Activated CD4-positive, alpha-beta T cell treated with anti-CD3 and anti-CD28 coated beads, Interleukin-2, amount 10 ng/mL, durations not matched to agents 24 days and 14 days (primary cell): ENCODE measurements around the gene FNDC3A. TPM values are rescaled to one million over a fixed set of nuclear protein-coding genes. Genes with fewer than 3 reads are reported as not detected.

Experiments used
- DNase-seq: peaks from one replicate; pipeline ENCODE4 v3.0.0; 2022
- H3K27ac Mint-ChIP-seq: one replicate; pipeline ENCODE4 v1.8.0; 2022; ENCODE audit warnings: mild to moderate bottlenecking, mixed read lengths
- H3K27me3 Mint-ChIP-seq: one replicate; pipeline ENCODE4 v1.8.0; 2022; ENCODE audit warnings: mixed read lengths
- H3K36me3 Mint-ChIP-seq: one replicate; pipeline ENCODE4 v1.8.0; 2022; ENCODE audit warnings: low read depth, mild to moderate bottlenecking, mixed read lengths
- H3K4me1 Mint-ChIP-seq: one replicate; pipeline ENCODE4 v1.8.0; 2021; ENCODE audit warnings: mixed read lengths
- H3K4me3 Mint-ChIP-seq: one replicate; pipeline ENCODE4 v1.8.0; 2022; ENCODE audit warnings: mild to moderate bottlenecking, moderate library complexity, mixed read lengths
- H3K9me3 Mint-ChIP-seq: one replicate; pipeline ENCODE4 v1.8.0; 2021; ENCODE audit warnings: mixed read lengths
- intact Hi-C: fragments of 100-400 bp; cut with micrococcal nuclease; formaldehyde crosslinking; loops from one replicate; pipeline ENCODE4 v1.15.1; 2023
- total RNA-seq: library from RNA; stranded (reverse); gene quantifications from 2 replicates; pipeline ENCODE4 v1.2.3, GENCODE V29; 2022

FNDC3A gene
- total RNA-seq, 1 donor from 2014 or later = 23.5 TPM

DNA sequence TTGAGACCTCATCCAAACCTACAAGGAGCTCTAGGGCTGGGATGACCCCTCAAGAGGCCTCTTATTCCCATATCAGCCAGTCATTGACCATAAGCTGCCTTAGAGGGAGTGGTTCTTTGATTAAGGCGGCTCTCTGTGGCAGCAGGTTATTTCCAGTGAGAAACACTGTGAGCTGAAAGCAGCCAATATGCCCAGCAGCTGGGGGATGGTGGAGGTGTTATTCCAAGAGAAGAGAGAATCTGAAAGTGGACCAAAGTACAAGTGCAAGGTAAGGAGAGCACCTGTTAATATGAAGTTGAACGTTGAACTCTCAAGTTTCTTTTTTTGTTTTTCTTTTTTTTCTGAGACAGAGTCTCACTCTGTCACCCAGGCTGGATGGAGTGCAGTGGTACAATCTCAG lies 20.2 kb upstream of the FNDC3A start:
- intact Hi-C loops = no loop called here
- Mint-ChIP-seq H3K4me1 (no peaks in the 10 kb centered on the region), H3K27me3 (peaks cover 12% of the 10 kb centered on the region), H3K4me3 (no peak overlapping the region), H3K9me3 (no peaks in the 10 kb centered on the region), H3K36me3 (no peaks in the 10 kb centered on the region), H3K27ac (no peak overlapping the region)
- no peak for DNase-seq

DNA sequence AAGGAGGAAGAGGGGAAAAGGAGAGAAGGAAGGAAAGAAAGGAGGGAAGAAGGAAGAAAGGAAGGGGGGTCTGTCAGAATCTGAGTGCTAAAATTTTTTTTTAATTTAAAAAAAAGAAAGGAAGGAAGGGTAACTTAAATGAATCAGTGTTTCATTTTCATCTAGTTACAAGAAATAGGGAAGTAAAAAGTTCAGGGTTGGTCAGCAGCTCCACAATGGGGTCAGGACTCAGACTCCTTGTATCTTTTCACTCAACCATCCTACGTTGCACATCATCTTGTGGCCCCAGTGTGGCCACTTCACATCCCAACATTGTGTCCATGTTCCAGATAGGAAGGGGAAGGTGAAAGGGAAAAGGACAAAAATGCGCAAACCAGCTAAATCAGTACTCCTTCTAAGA lies 14.3 kb upstream of the FNDC3A start:
- Mint-ChIP-seq H3K36me3 (no peaks in the 10 kb centered on the region), H3K4me3 (no peak overlapping the region), H3K27me3 (peaks cover 3% of the 10 kb centered on the region), H3K4me1 (no peaks in the 10 kb centered on the region), H3K9me3 (peaks cover 4% of the 10 kb centered on the region), H3K27ac (no peak overlapping the region)
- intact Hi-C loops = no loop called here
- DNase-seq = no peak

DNA sequence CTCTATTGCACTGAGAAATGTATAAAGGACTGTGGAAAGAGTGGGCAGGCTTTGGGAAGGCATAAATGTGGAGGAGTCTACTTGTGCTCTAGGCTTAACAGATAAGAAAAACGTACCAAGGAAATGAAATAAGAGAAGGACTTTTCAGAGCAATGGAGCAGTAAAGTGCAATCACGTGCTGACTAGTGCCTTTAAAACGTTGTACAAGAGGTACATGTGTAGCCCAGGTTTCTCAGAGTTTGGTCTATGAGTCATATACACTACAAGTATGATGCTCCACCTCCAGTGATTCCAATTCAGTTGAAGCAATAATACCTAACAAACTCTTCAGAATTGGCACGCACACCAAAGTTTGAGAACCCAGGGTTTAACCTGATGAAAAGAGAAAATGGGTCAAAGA lies 13.4 kb upstream of the FNDC3A start:
- H3K36me3 Mint-ChIP-seq = no peaks in the 10 kb centered on the region
- intact Hi-C loops = no loop called here
- H3K4me1 Mint-ChIP-seq = no peaks in the 10 kb centered on the region
- H3K27ac Mint-ChIP-seq = no peak overlapping the region
- peaks cover 4% of the 10 kb centered on the region for H3K9me3 Mint-ChIP-seq
- no peak for DNase-seq
- peaks cover 1% of the 10 kb centered on the region for H3K27me3 Mint-ChIP-seq
- H3K4me3 Mint-ChIP-seq = no peak overlapping the region

DNA sequence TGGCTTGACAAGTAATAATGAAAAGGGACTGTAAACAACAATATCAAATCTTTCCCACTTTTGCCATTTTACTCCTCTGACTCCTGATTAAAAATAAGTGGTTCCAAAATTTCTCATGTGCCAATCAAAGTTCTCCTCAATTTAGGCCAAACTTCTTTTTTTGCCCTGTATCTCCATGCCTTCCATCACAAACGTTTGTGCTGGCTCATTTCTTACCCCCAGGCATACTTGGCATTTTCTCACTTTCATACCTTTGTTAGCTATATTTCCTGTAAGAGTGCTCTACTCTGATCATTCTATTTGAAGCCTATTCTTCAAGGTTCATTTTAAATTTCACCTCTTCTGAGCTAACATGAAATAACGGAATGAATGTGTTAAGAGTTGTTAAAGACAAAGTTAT lies 10.0 kb upstream of the FNDC3A start:
- no peak overlapping the region for H3K4me3 Mint-ChIP-seq
- no peaks in the 10 kb centered on the region for H3K4me1 Mint-ChIP-seq
- no peaks in the 10 kb centered on the region for H3K36me3 Mint-ChIP-seq
- no peaks in the 10 kb centered on the region for H3K27me3 Mint-ChIP-seq
- no peak for DNase-seq
- no peak overlapping the region for H3K27ac Mint-ChIP-seq
- intact Hi-C loops = no loop called here
- H3K9me3 Mint-ChIP-seq = peaks cover 4% of the 10 kb centered on the region

DNA sequence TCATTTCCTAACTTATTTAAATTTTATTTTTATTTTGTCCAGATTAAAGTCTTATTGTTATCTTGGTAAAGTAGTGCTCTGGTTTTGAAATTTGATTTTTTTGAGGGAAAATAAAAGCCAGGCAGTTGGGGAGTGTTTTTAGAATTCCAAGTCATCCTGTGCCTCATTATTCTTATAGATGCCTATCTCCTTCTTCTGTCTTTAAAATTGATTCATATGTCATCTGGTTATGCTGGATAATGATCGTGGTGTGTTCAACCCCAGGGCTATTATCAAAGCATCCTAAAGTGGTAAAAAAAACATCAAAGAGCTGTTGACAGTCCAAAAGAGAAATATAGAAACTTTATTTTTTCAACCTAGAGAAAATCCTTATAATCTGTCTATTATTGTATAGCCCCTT lies 6.0 kb upstream of the FNDC3A start:
- H3K27ac Mint-ChIP-seq = no peak overlapping the region
- H3K36me3 Mint-ChIP-seq = peaks cover 17% of the 10 kb centered on the region
- peaks cover 26% of the 10 kb centered on the region for H3K9me3 Mint-ChIP-seq
- no peak for DNase-seq
- intact Hi-C loops = loop anchor here (10.0 kb wide), 2 partner anchors 275 to 525 kb away; partner anchors contain the start of genes CDADC1 and PHF11
- H3K4me1 Mint-ChIP-seq = peaks cover 4% of the 10 kb centered on the region
- no peaks in the 10 kb centered on the region for H3K27me3 Mint-ChIP-seq
- H3K4me3 Mint-ChIP-seq = no peak overlapping the region

DNA sequence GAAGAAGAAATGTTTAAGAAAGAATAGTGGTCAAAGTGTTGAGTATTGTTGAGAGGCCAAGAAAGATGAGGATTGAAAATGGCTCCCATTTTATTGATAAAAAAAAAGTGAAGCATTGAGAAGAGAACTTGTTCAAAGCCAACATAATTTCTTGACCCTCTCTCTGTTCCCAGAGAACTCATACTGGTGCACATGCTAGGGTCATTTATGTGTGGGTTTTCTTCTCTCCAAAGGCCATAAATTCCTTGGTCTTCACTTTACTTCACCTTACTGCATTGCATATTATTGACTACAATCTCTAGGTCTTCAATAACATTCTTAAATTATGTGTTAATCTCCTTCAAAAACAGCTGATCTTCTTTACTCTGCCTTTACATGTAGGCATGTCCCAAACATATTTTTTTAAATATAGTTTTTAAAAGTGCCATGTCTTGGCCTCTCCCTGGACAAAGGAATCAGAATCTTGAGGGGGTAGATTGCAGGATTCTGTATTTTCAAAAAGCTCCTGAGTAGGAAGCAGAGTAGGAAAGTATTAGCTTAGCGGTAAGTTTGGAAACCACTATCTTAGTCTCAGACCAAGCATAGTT lies 1.8 kb upstream of the FNDC3A start:
- Mint-ChIP-seq H3K27ac (peak overlapping the region; percentile 72), H3K36me3 (peaks cover 26% of the 10 kb centered on the region), H3K4me3 (peak overlapping the region; percentile 79), H3K4me1 (peaks cover 21% of the 10 kb centered on the region), H3K27me3 (no peaks in the 10 kb centered on the region), H3K9me3 (peaks cover 24% of the 10 kb centered on the region)
- intact Hi-C loops = loop anchor here (10.0 kb wide), 2 partner anchors 271 to 521 kb away; partner anchors contain the start of genes CDADC1 and PHF11
- no peak for DNase-seq

DNA sequence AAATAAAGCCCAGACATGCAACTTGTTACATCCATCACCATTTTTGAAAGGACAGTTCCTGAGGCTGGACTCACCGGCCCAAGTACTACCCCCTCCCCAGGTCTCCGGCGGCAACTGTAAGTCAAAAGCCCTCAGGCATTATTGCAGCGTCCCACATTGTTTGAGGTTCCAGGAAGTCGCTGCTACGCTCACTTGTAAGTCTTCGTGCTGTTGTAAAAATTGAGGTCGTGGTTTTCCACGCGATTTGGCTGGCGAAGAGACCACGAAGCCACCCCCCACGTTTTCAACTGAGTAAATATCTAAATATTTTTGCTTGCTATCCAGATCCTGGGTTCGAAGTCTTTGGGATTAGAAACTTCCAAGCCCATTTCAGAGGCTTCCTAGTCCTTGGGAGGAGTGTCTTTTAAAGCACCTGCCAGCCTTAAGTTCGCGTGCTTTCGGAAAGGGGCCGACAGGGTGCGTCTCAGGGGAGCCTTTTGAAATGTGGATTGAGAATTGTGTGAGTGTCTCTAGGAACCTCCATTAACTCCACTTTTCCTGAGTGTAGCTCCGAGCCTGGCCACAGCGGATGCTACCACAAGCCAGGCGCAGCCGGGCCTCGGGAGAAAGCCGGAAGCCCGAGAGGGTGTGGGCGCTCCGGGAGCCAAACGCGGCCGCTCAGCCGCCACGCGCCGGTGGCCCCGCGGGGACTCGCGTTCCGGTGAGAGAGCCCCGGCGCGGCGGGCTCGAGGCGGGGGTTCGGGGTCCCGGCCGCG lies 434 bp upstream of the FNDC3A start:
- Mint-ChIP-seq H3K27ac (peak overlapping the region; percentile 90), H3K9me3 (peaks cover 24% of the 10 kb centered on the region), H3K4me3 (peak overlapping the region; percentile 91), H3K27me3 (no peaks in the 10 kb centered on the region), H3K36me3 (peaks cover 32% of the 10 kb centered on the region), H3K4me1 (peaks cover 32% of the 10 kb centered on the region)
- intact Hi-C loops = loop anchor here (5.0 to 10.0 kb wide), 5 partner anchors 168 to 673 kb away; partner anchors contain the start of genes CAB39L, CDADC1, PHF11 and RB1
- DNase-seq = peak; percentile 80

DNA sequence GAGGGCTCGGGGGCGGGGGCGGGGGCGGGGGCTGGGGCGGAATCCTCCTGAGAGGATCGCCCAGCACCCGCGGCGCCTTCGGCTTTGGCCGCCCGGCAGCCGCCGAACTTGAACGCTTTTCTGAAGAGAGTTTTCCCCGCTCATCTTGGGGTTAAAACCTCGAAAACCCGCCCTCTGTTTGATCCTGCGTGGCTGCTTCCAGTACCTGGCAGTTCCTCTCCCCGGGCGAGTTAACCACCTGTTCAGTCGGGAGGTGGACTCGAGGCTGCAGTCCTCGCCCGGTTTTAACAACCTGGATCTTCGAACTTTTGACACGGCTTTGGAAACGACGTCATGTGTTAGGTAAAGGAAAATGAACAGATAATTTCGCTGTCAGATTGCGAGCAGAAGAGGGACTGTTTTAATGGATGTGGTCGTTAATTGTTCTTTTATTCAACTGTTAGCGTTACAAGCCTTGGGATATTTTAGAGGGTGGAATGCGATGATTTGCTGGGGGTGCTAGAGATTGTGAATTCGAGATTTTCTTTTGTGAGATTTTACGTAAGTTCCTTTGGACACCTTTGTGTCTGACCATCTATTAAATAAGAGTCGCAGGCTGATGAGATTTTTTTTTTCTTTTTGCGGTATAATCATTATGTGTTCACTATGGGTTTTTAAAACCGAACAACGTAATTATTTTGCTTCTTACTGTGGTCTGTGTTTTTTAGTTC lies 1.0 kb downstream of the FNDC3A start:
- Mint-ChIP-seq H3K4me1 (peaks cover 37% of the 10 kb centered on the region), H3K4me3 (peak overlapping the region; percentile 96), H3K27ac (peak overlapping the region; percentile 100), H3K36me3 (peaks cover 34% of the 10 kb centered on the region), H3K27me3 (no peaks in the 10 kb centered on the region), H3K9me3 (peaks cover 21% of the 10 kb centered on the region)
- intact Hi-C loops = loop anchor here (1.0 to 10.0 kb wide), 9 partner anchors 84 to 674 kb away; partner anchors contain the start of genes CAB39L, CDADC1, PHF11 and RB1
- DNase-seq = no peak

DNA sequence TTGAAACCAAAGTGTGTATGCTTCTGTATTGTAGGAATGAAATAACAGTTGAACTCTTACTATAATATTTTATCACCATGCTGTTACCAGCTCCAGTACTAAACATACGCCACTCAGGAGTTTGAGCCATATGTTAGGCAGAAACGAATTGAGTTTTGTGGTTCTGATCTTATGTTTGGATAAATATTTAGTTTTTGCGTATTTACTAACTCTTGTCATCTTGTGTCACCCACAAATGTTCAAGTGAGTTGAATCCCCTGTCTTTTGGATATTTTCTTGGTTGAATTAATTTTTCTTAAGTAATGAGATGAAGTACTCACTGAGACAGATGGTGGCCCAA lies 1.5 kb downstream of the FNDC3A start:
- intact Hi-C loops = loop anchor here (2.0 to 10.0 kb wide), 7 partner anchors 92 to 675 kb away; partner anchors contain the start of genes CAB39L, CDADC1, PHF11 and RB1
- peak overlapping the region; percentile 96 for H3K4me3 Mint-ChIP-seq
- peaks cover 37% of the 10 kb centered on the region for H3K4me1 Mint-ChIP-seq
- H3K9me3 Mint-ChIP-seq = peaks cover 18% of the 10 kb centered on the region
- peaks cover 34% of the 10 kb centered on the region for H3K36me3 Mint-ChIP-seq
- H3K27ac Mint-ChIP-seq = peak overlapping the region; percentile 100
- DNase-seq = no peak
- no peaks in the 10 kb centered on the region for H3K27me3 Mint-ChIP-seq

DNA sequence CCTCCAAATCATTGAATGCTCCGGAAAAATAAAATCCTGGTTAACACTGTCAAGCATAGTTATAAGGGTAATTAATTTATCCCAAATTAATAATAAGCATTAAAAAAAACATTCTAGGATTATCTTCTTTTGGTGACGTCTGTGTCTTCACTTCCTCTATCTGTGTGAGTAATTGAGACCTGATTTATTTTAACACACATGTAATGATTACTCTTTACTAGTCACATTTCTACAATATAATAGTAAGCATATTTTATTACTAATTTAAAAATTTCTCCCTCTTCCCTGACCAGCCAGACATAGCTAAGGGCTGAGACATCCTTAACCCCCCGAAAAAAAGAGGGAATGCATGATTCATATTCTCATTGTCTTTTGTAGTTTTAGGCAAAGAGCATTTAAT lies 2.3 kb downstream of the FNDC3A start:
- H3K27ac Mint-ChIP-seq = no peak overlapping the region
- no peak for DNase-seq
- intact Hi-C loops = loop anchor here (2.0 to 10.0 kb wide), 8 partner anchors 15 to 676 kb away; partner anchors contain the start of genes CAB39L, CDADC1, PHF11 and RB1
- H3K9me3 Mint-ChIP-seq = peaks cover 13% of the 10 kb centered on the region
- H3K36me3 Mint-ChIP-seq = peaks cover 31% of the 10 kb centered on the region
- peaks cover 40% of the 10 kb centered on the region for H3K4me1 Mint-ChIP-seq
- H3K27me3 Mint-ChIP-seq = no peaks in the 10 kb centered on the region
- H3K4me3 Mint-ChIP-seq = peak overlapping the region; percentile 96

DNA sequence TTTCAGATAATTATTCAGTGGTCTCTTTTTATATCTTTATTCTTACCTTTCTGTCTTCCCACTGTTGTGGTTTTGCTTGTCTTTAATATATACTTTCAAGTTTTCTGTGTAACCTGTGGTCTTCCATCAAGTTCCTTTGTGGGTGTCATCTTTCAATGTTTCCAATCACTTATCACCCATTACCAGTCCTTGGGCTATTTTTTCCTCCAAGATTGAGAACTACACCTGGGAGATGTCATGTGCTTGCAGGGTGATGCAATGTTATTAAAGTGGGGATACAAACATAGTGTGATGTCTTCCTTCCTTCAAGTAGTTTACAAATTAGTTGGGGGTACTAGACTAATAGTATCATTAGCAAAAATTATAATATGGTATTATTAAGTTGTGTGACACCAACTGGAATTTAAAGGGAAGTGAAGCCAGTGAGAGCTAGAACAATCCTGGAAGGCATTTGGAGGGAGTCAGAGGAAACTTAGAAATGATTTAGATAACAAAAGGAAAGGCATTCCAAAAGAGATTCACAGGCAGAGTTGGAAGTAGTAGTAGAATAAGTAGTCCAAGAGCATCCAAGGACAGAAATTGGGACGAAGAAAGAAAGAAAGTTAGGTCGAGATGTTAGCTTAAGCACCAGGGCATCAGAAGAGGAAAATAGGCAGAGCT lies 3.4 kb downstream of the FNDC3A start:
- Mint-ChIP-seq H3K4me3 (peak overlapping the region; percentile 62), H3K27me3 (no peaks in the 10 kb centered on the region), H3K36me3 (peaks cover 24% of the 10 kb centered on the region), H3K27ac (peak overlapping the region; percentile 17), H3K9me3 (peaks cover 6% of the 10 kb centered on the region), H3K4me1 (peaks cover 40% of the 10 kb centered on the region)
- DNase-seq = no peak
- intact Hi-C loops = loop anchor here (2.0 to 10.0 kb wide), 6 partner anchors 14 to 677 kb away; partner anchors contain the start of genes CAB39L, CDADC1, PHF11 and RB1

DNA sequence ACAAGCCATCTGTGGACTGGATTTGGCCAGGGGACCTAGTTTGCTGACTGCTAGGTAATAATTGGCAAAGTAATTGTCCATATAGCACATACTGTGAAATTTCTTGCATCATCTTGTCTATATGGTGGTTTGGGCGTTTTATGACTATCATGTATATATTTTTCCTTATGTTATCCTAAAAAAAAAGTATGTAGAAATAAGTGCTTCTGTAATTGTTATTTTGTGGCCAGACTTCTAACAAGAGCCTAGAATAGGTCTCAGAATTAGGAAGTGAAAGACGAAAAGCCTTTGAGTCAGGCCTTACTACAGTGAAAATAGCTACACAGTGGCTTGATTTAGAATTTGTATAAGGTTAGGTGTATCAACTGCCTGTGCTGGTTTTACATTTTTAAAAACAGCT lies 4.2 kb downstream of the FNDC3A start:
- no peaks in the 10 kb centered on the region for H3K9me3 Mint-ChIP-seq
- DNase-seq = no peak
- no peaks in the 10 kb centered on the region for H3K27me3 Mint-ChIP-seq
- no peak overlapping the region for H3K4me3 Mint-ChIP-seq
- peaks cover 17% of the 10 kb centered on the region for H3K36me3 Mint-ChIP-seq
- no peak overlapping the region for H3K27ac Mint-ChIP-seq
- peaks cover 36% of the 10 kb centered on the region for H3K4me1 Mint-ChIP-seq
- intact Hi-C loops = loop anchor here (2.0 to 10.0 kb wide), 6 partner anchors 13 to 678 kb away; partner anchors contain the start of genes CAB39L, CDADC1, PHF11 and RB1

DNA sequence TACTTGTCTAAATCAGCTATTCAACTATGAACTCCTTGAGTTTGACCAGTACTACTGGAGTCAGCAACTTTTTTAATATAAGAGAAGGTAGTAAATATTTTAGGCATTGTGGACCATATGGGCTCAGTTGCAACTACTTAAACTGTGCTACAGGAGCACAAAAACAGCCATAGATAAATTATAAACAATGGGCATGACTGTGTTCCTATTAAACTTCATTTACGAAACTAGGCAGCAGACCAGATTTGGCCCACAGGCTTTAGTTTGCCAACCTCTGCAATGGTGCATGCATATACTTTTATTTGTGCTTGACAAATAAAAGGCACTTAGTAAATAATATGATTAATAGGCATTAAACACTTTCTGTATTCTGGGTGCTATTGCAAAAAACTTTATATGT lies 7.6 kb downstream of the FNDC3A start:
- H3K27me3 Mint-ChIP-seq = no peaks in the 10 kb centered on the region

More for the DNA sequence above, 7.6 kb downstream of the FNDC3A start:
- H3K4me3 Mint-ChIP-seq = no peak overlapping the region
- H3K27ac Mint-ChIP-seq = no peak overlapping the region
- peaks cover 19% of the 10 kb centered on the region for H3K36me3 Mint-ChIP-seq
- no peak for DNase-seq
- H3K4me1 Mint-ChIP-seq = peaks cover 22% of the 10 kb centered on the region
- intact Hi-C loops = no loop called here
- H3K9me3 Mint-ChIP-seq = no peaks in the 10 kb centered on the region
